Measurements from ENCODE around the gene POLA2.

POLA2 gene

DNA sequence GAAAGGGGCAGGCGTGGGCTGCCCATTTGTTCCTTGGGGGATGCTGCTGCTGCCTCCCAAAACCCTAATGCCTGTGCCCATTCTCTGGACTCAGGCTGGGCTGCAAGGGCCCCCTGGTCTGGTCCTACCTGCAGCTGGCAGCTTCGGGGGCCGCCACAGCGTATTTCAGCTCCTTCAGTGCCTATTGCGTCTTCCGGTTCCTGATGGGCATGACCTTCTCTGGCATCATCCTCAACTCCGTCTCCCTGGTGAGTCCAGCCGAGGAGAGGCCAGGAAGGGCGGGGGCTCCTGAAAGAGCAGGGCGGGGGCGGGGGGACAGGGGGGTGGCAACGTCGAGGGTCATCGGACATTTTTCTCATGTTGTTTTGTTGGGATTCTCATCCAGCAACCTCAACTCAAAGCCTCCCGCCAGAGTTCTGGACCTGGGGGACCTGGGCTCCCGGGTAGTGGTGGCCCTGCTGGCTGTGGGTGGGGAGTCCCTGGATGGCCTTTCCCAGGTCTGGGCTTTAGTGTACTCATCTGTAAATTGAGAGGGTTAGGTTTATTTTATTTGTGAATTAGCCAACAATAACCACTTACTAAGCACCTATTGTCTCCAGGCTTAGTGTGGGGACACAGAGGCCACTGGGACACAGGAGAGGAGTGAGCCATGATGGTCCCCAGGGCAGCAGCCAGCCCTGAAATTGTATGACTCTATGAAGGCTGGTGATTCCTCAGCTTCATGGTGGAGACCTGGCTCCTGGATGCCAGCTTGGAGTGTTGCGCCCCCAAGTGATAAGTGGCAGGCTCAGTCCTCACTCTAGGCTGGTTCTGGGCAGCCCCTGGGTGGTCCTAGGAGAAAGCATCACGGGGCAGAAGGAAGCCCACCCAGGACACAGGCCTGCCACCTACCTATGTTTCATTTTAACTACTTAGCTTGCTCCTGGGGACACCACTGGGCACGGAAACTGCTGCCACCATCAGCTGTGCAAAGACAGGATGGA is 44.0 kb upstream of the POLA2 start:
- H3K9ac ChIP-seq (ENCODE audit: insufficient read length, low read depth): no peak overlapping the region
- no peaks in the 10 kb centered on the region for H3K27me3 ChIP-seq (ENCODE audit: insufficient read depth, insufficient read length)
- TF ChIP-seq ZNF274 (IDR thresholded peaks at IDR 0.05; ENCODE audit: low read depth, low read length) (no peak), YY1 (IDR thresholded peaks at IDR 0.05; ENCODE audit: insufficient read depth, insufficient read length) (no peak), SUZ12 (IDR thresholded peaks at IDR 0.05; ENCODE audit: extremely low read depth, insufficient read depth, insufficient read length) (no peak)
- peaks cover 24% of the 10 kb centered on the region for H3K4me1 ChIP-seq (ENCODE audit: insufficient read depth, insufficient read length)
- H3K4me3 ChIP-seq (ENCODE audit: insufficient read length, low read depth): no peak overlapping the region
- no peaks in the 10 kb centered on the region for H3K9me3 ChIP-seq (ENCODE audit: insufficient read depth, low read length)
- DNase-seq (ENCODE audit: low read depth, low spot score): no peak
- H3K36me3 ChIP-seq (ENCODE audit: insufficient read depth, insufficient read length, low read length): peaks cover 7% of the 10 kb centered on the region

DNA sequence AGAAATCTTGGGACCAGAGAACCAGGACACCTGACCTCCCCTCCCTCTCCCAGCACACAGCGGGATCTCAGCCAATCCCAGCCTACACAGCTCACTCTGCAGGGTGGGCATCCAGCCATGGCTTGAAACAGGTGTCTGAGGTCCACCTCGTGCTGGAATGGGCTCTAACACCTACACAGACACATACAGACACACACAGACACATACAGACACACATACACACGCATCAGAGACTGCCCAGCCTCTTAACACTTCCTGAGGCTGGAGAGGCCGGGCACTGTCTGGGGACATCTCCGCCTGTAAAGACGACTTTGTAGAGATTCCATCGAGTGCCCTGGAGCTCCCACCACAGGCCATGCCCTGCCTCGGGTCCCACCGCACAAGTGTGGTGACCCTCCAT is 43.3 kb upstream of the POLA2 start:
- Histone ChIP-seq H3K36me3 (ENCODE audit: insufficient read depth, insufficient read length, low read length) (peaks cover 11% of the 10 kb centered on the region), H3K9me3 (ENCODE audit: insufficient read depth, low read length) (no peaks in the 10 kb centered on the region), H3K4me3 (ENCODE audit: insufficient read length, low read depth) (no peak overlapping the region), H3K27me3 (ENCODE audit: insufficient read depth, insufficient read length) (no peaks in the 10 kb centered on the region), H3K4me1 (ENCODE audit: insufficient read depth, insufficient read length) (peaks cover 19% of the 10 kb centered on the region), H3K9ac (ENCODE audit: insufficient read length, low read depth) (no peak overlapping the region)
- no peak for DNase-seq (ENCODE audit: low read depth, low spot score)
- TF ChIP-seq YY1 (IDR thresholded peaks at IDR 0.05; ENCODE audit: insufficient read depth, insufficient read length): no peak
- TF ChIP-seq SUZ12 (IDR thresholded peaks at IDR 0.05; ENCODE audit: extremely low read depth, insufficient read depth, insufficient read length): no peak
- TF ChIP-seq ZNF274 (IDR thresholded peaks at IDR 0.05; ENCODE audit: low read depth, low read length): no peak

DNA sequence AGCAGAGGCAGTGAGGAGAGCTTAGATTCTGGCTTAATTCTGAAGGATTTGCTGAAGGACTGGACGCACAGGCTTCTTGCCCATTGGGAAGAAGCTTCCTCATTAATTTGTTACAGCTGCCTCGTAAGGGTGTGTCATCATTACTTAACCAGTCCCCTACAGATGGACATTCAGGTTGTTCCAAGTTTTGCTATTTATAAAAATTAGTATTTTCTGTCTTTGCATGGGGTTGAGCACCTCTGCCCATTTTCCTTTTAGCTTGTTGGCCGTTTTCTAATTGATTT is 41.9 kb upstream of the POLA2 start:
- Histone ChIP-seq H3K36me3 (ENCODE audit: insufficient read depth, insufficient read length, low read length) (peaks cover 10% of the 10 kb centered on the region), H3K4me3 (ENCODE audit: insufficient read length, low read depth) (no peak overlapping the region), H3K4me1 (ENCODE audit: insufficient read depth, insufficient read length) (peaks cover 11% of the 10 kb centered on the region), H3K27me3 (ENCODE audit: insufficient read depth, insufficient read length) (no peaks in the 10 kb centered on the region), H3K9me3 (ENCODE audit: insufficient read depth, low read length) (no peaks in the 10 kb centered on the region), H3K9ac (ENCODE audit: insufficient read length, low read depth) (no peak overlapping the region)
- TF ChIP-seq YY1 (IDR thresholded peaks at IDR 0.05; ENCODE audit: insufficient read depth, insufficient read length) (no peak), SUZ12 (IDR thresholded peaks at IDR 0.05; ENCODE audit: extremely low read depth, insufficient read depth, insufficient read length) (no peak), ZNF274 (IDR thresholded peaks at IDR 0.05; ENCODE audit: low read depth, low read length) (no peak)
- no peak for DNase-seq (ENCODE audit: low read depth, low spot score)

DNA sequence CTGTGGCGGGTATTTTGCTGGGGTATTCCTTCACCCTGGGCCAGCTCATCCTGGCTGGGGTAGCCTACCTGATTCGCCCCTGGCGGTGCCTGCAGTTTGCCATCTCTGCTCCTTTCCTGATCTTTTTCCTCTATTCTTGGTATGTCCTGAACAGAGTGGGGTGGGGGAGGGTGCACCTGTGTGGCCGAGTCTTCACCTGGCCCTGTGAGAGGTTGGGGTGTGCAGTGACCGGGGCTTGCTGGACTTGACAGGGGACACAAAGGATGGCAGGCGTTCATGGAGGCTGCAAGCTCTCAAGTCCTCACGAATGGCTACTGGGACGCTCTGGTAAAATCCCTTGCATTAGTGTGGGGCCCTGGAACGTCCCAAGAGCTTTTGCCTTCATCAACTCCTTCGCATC is 40.7 kb upstream of the POLA2 start:
- Histone ChIP-seq H3K4me3 (ENCODE audit: insufficient read length, low read depth) (no peak overlapping the region), H3K36me3 (ENCODE audit: insufficient read depth, insufficient read length, low read length) (peaks cover 10% of the 10 kb centered on the region), H3K9ac (ENCODE audit: insufficient read length, low read depth) (no peak overlapping the region), H3K9me3 (ENCODE audit: insufficient read depth, low read length) (no peaks in the 10 kb centered on the region), H3K4me1 (ENCODE audit: insufficient read depth, insufficient read length) (peaks cover 14% of the 10 kb centered on the region), H3K27me3 (ENCODE audit: insufficient read depth, insufficient read length) (peaks cover 3% of the 10 kb centered on the region)
- DNase-seq (ENCODE audit: low read depth, low spot score): no peak
- no peak for TF ChIP-seq ZNF274 (IDR thresholded peaks at IDR 0.05; ENCODE audit: low read depth, low read length)
- TF ChIP-seq SUZ12 (IDR thresholded peaks at IDR 0.05; ENCODE audit: extremely low read depth, insufficient read depth, insufficient read length): no peak
- TF ChIP-seq YY1 (IDR thresholded peaks at IDR 0.05; ENCODE audit: insufficient read depth, insufficient read length): no peak

DNA sequence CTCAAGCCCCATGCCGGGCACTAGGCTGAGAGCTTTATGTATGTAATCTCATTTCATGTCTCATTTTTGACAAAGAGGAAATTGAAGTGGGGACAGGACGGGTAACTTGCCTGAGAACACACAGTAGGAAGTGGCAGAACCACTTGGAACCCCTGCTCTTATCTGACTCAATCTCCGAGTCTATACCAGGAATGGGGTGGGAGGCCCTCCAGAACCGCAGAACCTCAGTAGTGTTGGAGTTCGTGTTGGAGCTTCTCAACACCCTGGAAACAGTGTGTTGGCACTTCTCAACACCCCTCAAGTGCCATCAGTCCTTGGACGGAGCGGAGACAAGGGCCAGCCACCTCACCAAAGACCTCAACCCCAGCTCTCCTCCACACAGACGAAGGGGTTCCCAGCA is 38.8 kb upstream of the POLA2 start:
- Histone ChIP-seq H3K4me1 (ENCODE audit: insufficient read depth, insufficient read length) (peaks cover 10% of the 10 kb centered on the region), H3K9ac (ENCODE audit: insufficient read length, low read depth) (no peak overlapping the region), H3K36me3 (ENCODE audit: insufficient read depth, insufficient read length, low read length) (peaks cover 10% of the 10 kb centered on the region), H3K27me3 (ENCODE audit: insufficient read depth, insufficient read length) (peaks cover 8% of the 10 kb centered on the region), H3K9me3 (ENCODE audit: insufficient read depth, low read length) (no peaks in the 10 kb centered on the region), H3K4me3 (ENCODE audit: insufficient read length, low read depth) (no peak overlapping the region)
- DNase-seq (ENCODE audit: low read depth, low spot score): no peak
- no peak for TF ChIP-seq SUZ12 (IDR thresholded peaks at IDR 0.05; ENCODE audit: extremely low read depth, insufficient read depth, insufficient read length)
- TF ChIP-seq ZNF274 (IDR thresholded peaks at IDR 0.05; ENCODE audit: low read depth, low read length): no peak
- TF ChIP-seq YY1 (IDR thresholded peaks at IDR 0.05; ENCODE audit: insufficient read depth, insufficient read length): no peak

DNA sequence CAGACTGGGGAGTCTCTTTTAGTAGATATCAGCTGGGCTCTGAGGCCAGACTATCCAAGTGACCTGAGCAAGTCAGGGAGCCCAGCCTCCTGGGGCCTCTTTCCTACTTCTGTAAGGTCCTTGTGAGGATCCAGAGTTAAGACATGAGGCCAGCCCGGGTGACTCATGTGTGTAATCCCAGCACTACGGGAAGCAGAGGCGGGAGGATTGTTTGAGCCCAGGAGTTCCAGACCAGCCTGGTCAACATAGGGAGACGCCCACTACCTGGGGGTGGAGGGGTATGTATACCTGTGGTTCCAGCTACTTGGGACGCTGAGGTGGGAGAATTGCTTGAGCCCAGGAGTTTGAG is 36.9 kb upstream of the POLA2 start:
- DNase-seq (ENCODE audit: low read depth, low spot score): peak; percentile 47
- H3K27me3 ChIP-seq (ENCODE audit: insufficient read depth, insufficient read length): peaks cover 8% of the 10 kb centered on the region
- H3K36me3 ChIP-seq (ENCODE audit: insufficient read depth, insufficient read length, low read length): peaks cover 6% of the 10 kb centered on the region
- peak overlapping the region; percentile 76 for H3K9ac ChIP-seq (ENCODE audit: insufficient read length, low read depth)
- no peak overlapping the region for H3K4me3 ChIP-seq (ENCODE audit: insufficient read length, low read depth)
- TF ChIP-seq SUZ12 (IDR thresholded peaks at IDR 0.05; ENCODE audit: extremely low read depth, insufficient read depth, insufficient read length) (no peak), YY1 (IDR thresholded peaks at IDR 0.05; ENCODE audit: insufficient read depth, insufficient read length) (no peak), ZNF274 (IDR thresholded peaks at IDR 0.05; ENCODE audit: low read depth, low read length) (no peak)
- peaks cover 8% of the 10 kb centered on the region for H3K4me1 ChIP-seq (ENCODE audit: insufficient read depth, insufficient read length)
- peaks cover 2% of the 10 kb centered on the region; the same call in 1 of the 2 replicates for H3K9me3 ChIP-seq (ENCODE audit: insufficient read depth, low read length)

DNA sequence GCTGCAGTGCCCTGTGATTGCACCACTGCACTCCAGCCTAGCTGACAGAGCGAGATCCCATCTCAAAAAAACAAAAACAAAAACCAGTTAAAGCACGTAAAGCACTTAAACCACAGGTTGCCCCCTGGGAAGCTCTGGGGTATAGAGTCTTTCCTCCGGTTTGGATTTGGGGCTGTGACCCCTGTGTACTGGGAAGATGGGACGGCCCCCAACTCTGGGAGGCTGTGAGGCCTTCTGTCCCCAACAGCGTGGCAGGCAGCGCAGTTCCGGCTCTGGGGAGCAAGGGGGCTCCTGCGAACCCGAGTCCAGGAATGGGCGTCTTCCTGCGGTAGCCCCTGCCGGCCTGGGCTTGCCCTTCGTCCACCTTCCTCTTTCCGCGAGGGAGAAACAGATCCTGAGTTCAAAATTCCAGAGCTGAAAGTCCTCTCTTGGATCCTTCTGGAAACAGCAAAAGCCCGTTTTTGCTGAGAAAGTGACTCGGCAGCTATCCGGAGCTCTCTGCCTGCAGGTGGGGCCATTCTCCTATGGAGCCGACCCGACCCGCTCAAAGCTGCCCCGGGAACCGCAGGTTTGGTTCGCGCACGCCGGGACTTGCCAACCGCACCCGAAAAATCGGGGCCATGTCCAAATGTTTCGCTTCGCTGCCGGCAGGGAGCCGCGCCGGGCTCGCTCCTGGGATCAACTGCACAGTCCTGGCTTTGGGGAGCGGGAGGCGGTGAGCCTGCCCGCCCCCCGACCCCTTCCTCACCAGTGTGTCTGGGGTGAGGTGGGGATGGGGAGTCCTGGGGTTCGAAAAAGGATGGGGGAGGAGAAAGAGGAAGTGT is 36.3 kb upstream of the POLA2 start:
- peak; percentile 68 for DNase-seq (ENCODE audit: low read depth, low spot score)
- peaks cover 8% of the 10 kb centered on the region for H3K4me1 ChIP-seq (ENCODE audit: insufficient read depth, insufficient read length)
- peaks cover 6% of the 10 kb centered on the region for H3K36me3 ChIP-seq (ENCODE audit: insufficient read depth, insufficient read length, low read length)
- peaks cover 8% of the 10 kb centered on the region for H3K27me3 ChIP-seq (ENCODE audit: insufficient read depth, insufficient read length)
- H3K9ac ChIP-seq (ENCODE audit: insufficient read length, low read depth): peak overlapping the region; percentile 76
- H3K4me3 ChIP-seq (ENCODE audit: insufficient read length, low read depth): peak overlapping the region; percentile 22
- peaks cover 5% of the 10 kb centered on the region; the same call in 1 of the 2 replicates for H3K9me3 ChIP-seq (ENCODE audit: insufficient read depth, low read length)
- TF ChIP-seq YY1 (IDR thresholded peaks at IDR 0.05; ENCODE audit: insufficient read depth, insufficient read length) (no peak), SUZ12 (IDR thresholded peaks at IDR 0.05; ENCODE audit: extremely low read depth, insufficient read depth, insufficient read length) (no peak), ZNF274 (IDR thresholded peaks at IDR 0.05; ENCODE audit: low read depth, low read length) (no peak)
